Neural progenitor cell (in vitro differentiated cells): ENCODE measurements around the gene TRAPPC1.

Experiments
- EZH2 ChIP-seq: fragments of 200-600 bp; sonication (generic); IDR thresholded peaks from 2 replicates; pipeline ENCODE4 v1.6.1; 2017; ENCODE audit warnings: antibody characterized with exemption, mild to moderate bottlenecking, moderate library complexity
- EZH2phosphoT487 ChIP-seq: fragments of 200-600 bp; sonication (generic); IDR thresholded peaks from 2 replicates; pipeline ENCODE4 v1.6.1; 2017; ENCODE audit warnings: antibody characterized with exemption
- TF ChIP-seq, protein P1 (sequence below): fragments of 200-600 bp; sonication (generic); IDR thresholded peaks from 2 replicates; pipeline ENCODE4 v1.5.1; 2017; ENCODE audit warnings: antibody characterized with exemption, mild to moderate bottlenecking

DNA sequence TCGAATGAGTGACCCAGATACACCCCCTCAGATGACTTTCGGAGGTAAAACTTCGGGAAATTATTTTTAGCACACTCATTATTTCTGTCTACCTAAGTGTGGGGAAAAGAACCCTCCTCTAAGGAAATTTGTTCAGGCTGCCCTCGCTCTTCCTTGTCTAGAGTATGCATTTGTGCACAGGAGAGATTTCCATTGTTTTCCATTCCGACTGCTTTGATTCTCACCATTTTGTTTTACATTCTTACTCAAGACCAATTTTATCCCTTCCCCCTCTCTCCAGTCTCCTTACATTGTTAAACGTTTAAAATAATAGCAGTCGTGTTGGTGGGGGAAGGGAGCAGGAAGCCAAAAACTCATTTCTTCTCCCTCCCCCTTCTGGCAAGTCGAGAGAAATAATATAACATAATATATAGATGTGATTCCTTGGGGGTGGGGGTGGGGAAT lies 44.7 kb downstream of the TRAPPC1 start:
- TF ChIP-seq, protein P1, sequence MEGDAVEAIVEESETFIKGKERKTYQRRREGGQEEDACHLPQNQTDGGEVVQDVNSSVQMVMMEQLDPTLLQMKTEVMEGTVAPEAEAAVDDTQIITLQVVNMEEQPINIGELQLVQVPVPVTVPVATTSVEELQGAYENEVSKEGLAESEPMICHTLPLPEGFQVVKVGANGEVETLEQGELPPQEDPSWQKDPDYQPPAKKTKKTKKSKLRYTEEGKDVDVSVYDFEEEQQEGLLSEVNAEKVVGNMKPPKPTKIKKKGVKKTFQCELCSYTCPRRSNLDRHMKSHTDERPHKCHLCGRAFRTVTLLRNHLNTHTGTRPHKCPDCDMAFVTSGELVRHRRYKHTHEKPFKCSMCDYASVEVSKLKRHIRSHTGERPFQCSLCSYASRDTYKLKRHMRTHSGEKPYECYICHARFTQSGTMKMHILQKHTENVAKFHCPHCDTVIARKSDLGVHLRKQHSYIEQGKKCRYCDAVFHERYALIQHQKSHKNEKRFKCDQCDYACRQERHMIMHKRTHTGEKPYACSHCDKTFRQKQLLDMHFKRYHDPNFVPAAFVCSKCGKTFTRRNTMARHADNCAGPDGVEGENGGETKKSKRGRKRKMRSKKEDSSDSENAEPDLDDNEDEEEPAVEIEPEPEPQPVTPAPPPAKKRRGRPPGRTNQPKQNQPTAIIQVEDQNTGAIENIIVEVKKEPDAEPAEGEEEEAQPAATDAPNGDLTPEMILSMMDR, result no peak
- no peak for TF ChIP-seq EZH2
- TF ChIP-seq EZH2phosphoT487, result no peak
